ENCODE data around the gene ATP10B. TPM values are rescaled to one million over a fixed set of nuclear protein-coding genes. Genes with fewer than 3 reads are reported as not detected.

ATP10B gene
- total RNA-seq, 2 experiments from 2014 or later: not detected

GRCh38 chr5:160770718-160771117 is 81.3 kb downstream of the ATP10B start:
- Histone ChIP-seq H3K9me3 (ENCODE audit: control insufficient read depth in 1 of 2, insufficient read depth in 1 of 2, low read length in 2 of 2) (no peaks in the 10 kb centered on the region), H3K4me3 (ENCODE audit: low read length) (no peak overlapping the region), H3K36me3 (ENCODE audit: insufficient read depth, low read length) (no peaks in the 10 kb centered on the region), H3K27me3 (ENCODE audit: control insufficient read depth in 1 of 2, insufficient read depth in 2 of 2, low read length in 2 of 2) (no peaks in the 10 kb centered on the region), H3K4me1 (ENCODE audit: insufficient read depth, low read length) (no peaks in the 10 kb centered on the region), H3K27ac (ENCODE audit: low read depth in 1 of 2, low read length in 2 of 2) (no peak overlapping the region)
- Mint-ChIP-seq H3K27ac (no peak overlapping the region), H3K9me3 (no peaks in the 10 kb centered on the region), H3K4me1 (ENCODE audit: low read depth) (no peaks in the 10 kb centered on the region), H3K36me3 (ENCODE audit: low read depth) (no peaks in the 10 kb centered on the region), H3K27me3 (peaks cover 4% of the 10 kb centered on the region), H3K4me3 (no peak overlapping the region)
- POLR2A ChIA-PET: no interaction called here
- CTCF ChIA-PET: no interaction called here
- DNase-seq (no peak), ATAC-seq (ENCODE audit: poor library complexity) (no peak)
- no peak for TF ChIP-seq CTCF (IDR thresholded peaks at IDR 0.05)
- intact Hi-C loops (cut with DNase I, micrococcal nuclease): no loop called here

- no peaks in the 10 kb centered on the region for H3K36me3 Mint-ChIP-seq (ENCODE audit: low read depth)
Measured at GRCh38 chr5:160769301-160769700, 82.7 kb downstream of the ATP10B start.

GRCh38 chr5:160767062-160767461 is 84.9 kb downstream of the ATP10B start:
- POLR2A ChIA-PET: no interaction called here
- TF ChIP-seq CTCF (IDR thresholded peaks at IDR 0.05): no peak

More at GRCh38 chr5:160769301-160769700, 82.7 kb downstream of the ATP10B start:
- CTCF ChIA-PET: no interaction called here
- Mint-ChIP-seq H3K4me3 (no peak overlapping the region), H3K4me1 (ENCODE audit: low read depth) (no peaks in the 10 kb centered on the region), H3K27me3 (peaks cover 4% of the 10 kb centered on the region), H3K27ac (no peak overlapping the region), H3K9me3 (no peaks in the 10 kb centered on the region)
- Histone ChIP-seq H3K4me1 (ENCODE audit: insufficient read depth, low read length) (no peaks in the 10 kb centered on the region), H3K27ac (ENCODE audit: low read depth in 1 of 2, low read length in 2 of 2) (no peak overlapping the region), H3K27me3 (ENCODE audit: control insufficient read depth in 1 of 2, insufficient read depth in 2 of 2, low read length in 2 of 2) (no peaks in the 10 kb centered on the region), H3K4me3 (ENCODE audit: low read length) (no peak overlapping the region), H3K9me3 (ENCODE audit: control insufficient read depth in 1 of 2, insufficient read depth in 1 of 2, low read length in 2 of 2) (no peaks in the 10 kb centered on the region), H3K36me3 (ENCODE audit: insufficient read depth, low read length) (no peaks in the 10 kb centered on the region)
- POLR2A ChIA-PET: no interaction called here
- no peak for ATAC-seq (ENCODE audit: poor library complexity)
- TF ChIP-seq CTCF (IDR thresholded peaks at IDR 0.05): no peak
- no peak for DNase-seq
- intact Hi-C loops (cut with DNase I, micrococcal nuclease): no loop called here

More at GRCh38 chr5:160767062-160767461, 84.9 kb downstream of the ATP10B start:
- Mint-ChIP-seq H3K27ac (no peak overlapping the region), H3K27me3 (peaks cover 4% of the 10 kb centered on the region), H3K9me3 (no peaks in the 10 kb centered on the region), H3K36me3 (ENCODE audit: low read depth) (no peaks in the 10 kb centered on the region), H3K4me3 (no peak overlapping the region), H3K4me1 (ENCODE audit: low read depth) (no peaks in the 10 kb centered on the region)
- intact Hi-C loops (cut with DNase I, micrococcal nuclease): no loop called here
- DNase-seq (no peak), ATAC-seq (ENCODE audit: poor library complexity) (no peak)
- Histone ChIP-seq H3K36me3 (ENCODE audit: insufficient read depth, low read length) (no peaks in the 10 kb centered on the region), H3K27ac (ENCODE audit: low read depth in 1 of 2, low read length in 2 of 2) (no peak overlapping the region), H3K9me3 (ENCODE audit: control insufficient read depth in 1 of 2, insufficient read depth in 1 of 2, low read length in 2 of 2) (no peaks in the 10 kb centered on the region), H3K27me3 (ENCODE audit: control insufficient read depth in 1 of 2, insufficient read depth in 2 of 2, low read length in 2 of 2) (no peaks in the 10 kb centered on the region), H3K4me1 (ENCODE audit: insufficient read depth, low read length) (no peaks in the 10 kb centered on the region), H3K4me3 (ENCODE audit: low read length) (no peak overlapping the region)
- CTCF ChIA-PET: no interaction called here
